IMR-90 (cell line): Measurements from ENCODE around the gene C19orf85. TPM values are rescaled to one million over a fixed set of nuclear protein-coding genes. Genes with fewer than 3 reads are reported as not detected.

ENCODE experiments used
- ATAC-seq: fragments of 200-7000 bp; cut with Tn5 transposase; 2 replicates; pipeline ENCODE4 v1.9.1; 2020; ENCODE audit warnings: low read depth, mild to moderate bottlenecking, moderate library complexity
- BruUV-seq: library from RNA; stranded (reverse); fragments of 400-500 nt; replicated peaks from 2 replicates; lab custom pipeline; 2021; lab: Mats Ljungman, UMichigan
- CTCF ChIA-PET: fragments of 300-600 bp; formaldehyde crosslinking; extraction: SDS; loops from one replicate; lab custom pipeline; 2021; ENCODE audit warnings: antibody characterized with exemption; lab: Yijun Ruan, JAX
- POLR2A ChIA-PET: fragments of 300-600 bp; sonication (Branson Sonifier 250); formaldehyde crosslinking; loops from one replicate; lab custom pipeline; 2022; ENCODE audit warnings: antibody characterized with exemption; ENCODE audit not compliant: unreplicated experiment; lab: Charles Lee
- DNase-seq: peaks from one replicate; pipeline ENCODE4 v3.0.0; 2013
- H2AFZ ChIP-seq: replicated peaks from 2 replicates; pipeline ENCODE3; 2013; ENCODE audit warnings: low read length, mild to moderate bottlenecking; ENCODE audit not compliant: poor library complexity
- H2AK5ac ChIP-seq: 2 replicates; pipeline ENCODE4 v1.6.1; 2013; ENCODE audit warnings: low read depth, low read length, inconsistent platforms
- H2AK9ac ChIP-seq: replicated peaks from 2 replicates; pipeline ENCODE3; 2013; ENCODE audit warnings: mild to moderate bottlenecking, low read depth, low read length, moderate library complexity; ENCODE audit not compliant: poor library complexity
- H2BK120ac ChIP-seq: 2 replicates; pipeline ENCODE4 v1.6.1; 2013; ENCODE audit warnings: low read depth, low read length, inconsistent platforms
- H2BK15ac ChIP-seq: 3 replicates; pipeline ENCODE4 v1.6.1; 2013; ENCODE audit warnings: low read depth, low read length, inconsistent platforms
- H2BK20ac ChIP-seq: 2 replicates; pipeline ENCODE4 v1.6.1; 2013; ENCODE audit warnings: low read depth, mild to moderate bottlenecking, inconsistent platforms, low read length, moderate library complexity
- H2BK5ac ChIP-seq: 2 replicates; pipeline ENCODE4 v1.6.1; 2013; ENCODE audit warnings: mild to moderate bottlenecking, low read depth, low read length, inconsistent platforms; ENCODE audit not compliant: poor library complexity, severe bottlenecking
- H3K14ac ChIP-seq: replicated peaks from 2 replicates; pipeline ENCODE4 v1.6.1; 2013; ENCODE audit warnings: low read depth, low read length, inconsistent platforms
- H3K18ac ChIP-seq: 2 replicates; pipeline ENCODE4 v1.6.1; 2013; ENCODE audit warnings: low read depth, low read length, control low read depth
- H3K23ac ChIP-seq: 2 replicates; pipeline ENCODE4 v1.6.1; 2013; ENCODE audit warnings: low read depth, low read length, inconsistent platforms
- H3K27ac ChIP-seq: 2 replicates; pipeline ENCODE4 v1.5.1; 2013; ENCODE audit warnings: mild to moderate bottlenecking, control low read depth, low read length; ENCODE audit not compliant: insufficient read depth
- H3K27me3 ChIP-seq: 2 replicates; pipeline ENCODE4 v1.6.1; 2013; ENCODE audit warnings: low read length; ENCODE audit not compliant: control insufficient read depth, insufficient read depth
- H3K36me3 ChIP-seq: 2 replicates; pipeline ENCODE4 v1.6.1; 2013; ENCODE audit warnings: low read length, mixed read lengths; ENCODE audit not compliant: control insufficient read depth, insufficient read depth
- H3K4ac ChIP-seq: 2 replicates; pipeline ENCODE4 v1.6.1; 2013; ENCODE audit warnings: low read depth, low read length, inconsistent platforms
- H3K4me1 ChIP-seq: 2 replicates; pipeline ENCODE4 v1.6.1; 2013; ENCODE audit warnings: low read length, mixed read lengths; ENCODE audit not compliant: control insufficient read depth, insufficient read depth
- H3K4me2 ChIP-seq: 2 replicates; pipeline ENCODE4 v1.6.1; 2013; ENCODE audit warnings: low read depth, mild to moderate bottlenecking, control low read depth, low read length, moderate library complexity
- H3K4me3 ChIP-seq: 2 replicates; pipeline ENCODE4 v1.5.1; 2013; ENCODE audit warnings: low read depth, mild to moderate bottlenecking, control low read depth, low read length, moderate library complexity; ENCODE audit not compliant: insufficient read depth
- H3K56ac ChIP-seq: 2 replicates; pipeline ENCODE4 v1.6.1; 2013; ENCODE audit warnings: low read length, inconsistent platforms; ENCODE audit not compliant: insufficient read depth; ENCODE audit errors: extremely low read depth
- H3K79me1 ChIP-seq, 2 experiments: 2 replicates each; pipeline ENCODE4 v1.6.1; 2013; ENCODE audit warnings: low read length in 2 of 2, inconsistent platforms in 1 of 2, low read depth in 1 of 2
- H3K9ac ChIP-seq: 2 replicates; pipeline ENCODE4 v1.6.1; 2013; ENCODE audit warnings: low read depth, low read length, control low read depth
- H3K9me1 ChIP-seq: 2 replicates; pipeline ENCODE4 v1.6.1; 2013; ENCODE audit warnings: low read length, inconsistent platforms; ENCODE audit not compliant: insufficient read depth
- H3K9me3 ChIP-seq: 2 replicates; pipeline ENCODE4 v1.6.1; 2013; ENCODE audit warnings: low read length; ENCODE audit not compliant: control insufficient read depth, insufficient read depth
- H4K20me1 ChIP-seq: 2 replicates; pipeline ENCODE4 v1.6.1; 2013; ENCODE audit warnings: low read length, inconsistent platforms; ENCODE audit not compliant: insufficient read depth
- H4K5ac ChIP-seq: 2 replicates; pipeline ENCODE4 v1.6.1; 2013; ENCODE audit warnings: mild to moderate bottlenecking, low read depth, low read length, control low read depth
- H4K8ac ChIP-seq, 2 experiments: 2 replicates each; pipeline ENCODE4 v1.6.1; 2013; ENCODE audit warnings: low read depth in 2 of 2, low read length in 2 of 2, control low read depth in 1 of 2, inconsistent platforms in 1 of 2
- H4K91ac ChIP-seq: 2 replicates; pipeline ENCODE4 v1.6.1; 2013; ENCODE audit warnings: low read depth, low read length, inconsistent platforms; ENCODE audit not compliant: insufficient read depth
- BHLHE40 ChIP-seq: fragments of 150-350 bp; IDR thresholded peaks from 2 replicates; pipeline ENCODE4 v1.6.1; 2016; ENCODE audit warnings: mild to moderate bottlenecking, low read depth, low read length
- CEBPB ChIP-seq: IDR thresholded peaks from 2 replicates; pipeline ENCODE4 v1.6.1; 2012; ENCODE audit warnings: low read depth, low read length, improper control_type of control experiment
- CHD1 ChIP-seq: IDR thresholded peaks from 2 replicates; pipeline ENCODE4 v1.6.1; 2012; ENCODE audit warnings: low read depth, low read length, improper control_type of control experiment
- CTCF ChIP-seq: conservative IDR thresholded peaks from 2 replicates; pipeline ENCODE4 v1.5.1; 2012; ENCODE audit warnings: mild to moderate bottlenecking, low read depth, low read length, improper control_type of control experiment
- ELK1 ChIP-seq: fragments of 150-350 bp; IDR thresholded peaks from 2 replicates; pipeline ENCODE4 v1.6.1; 2016; ENCODE audit warnings: low read depth, mild to moderate bottlenecking, low read length, moderate library complexity, borderline replicate concordance
- FOS ChIP-seq: fragments of 150-350 bp; IDR thresholded peaks from 2 replicates; pipeline ENCODE4 v1.6.1; 2016; ENCODE audit warnings: low read depth, low read length
- MAZ ChIP-seq: IDR thresholded peaks from 2 replicates; pipeline ENCODE4 v1.6.1; 2012; ENCODE audit warnings: low read depth, mild to moderate bottlenecking, low read length, improper control_type of control experiment, moderate library complexity, borderline replicate concordance
- MXI1 ChIP-seq: IDR thresholded peaks from 2 replicates; pipeline ENCODE4 v1.6.1; 2012; ENCODE audit warnings: low read depth, mild to moderate bottlenecking, low read length, moderate library complexity, borderline replicate concordance
- NFE2L2 ChIP-seq: fragments of 150-350 bp; IDR thresholded peaks from 2 replicates; pipeline ENCODE4 v1.6.1; 2016; ENCODE audit warnings: low read depth, mild to moderate bottlenecking, low read length
- POLR2A ChIP-seq: IDR thresholded peaks from 2 replicates; pipeline ENCODE4 v1.6.1; 2012; ENCODE audit warnings: mild to moderate bottlenecking, low read depth, low read length
- RAD21 ChIP-seq: IDR thresholded peaks from 2 replicates; pipeline ENCODE4 v1.6.1; 2012; ENCODE audit warnings: low read length, improper control_type of control experiment
- RFX5 ChIP-seq: IDR thresholded peaks from 2 replicates; pipeline ENCODE4 v1.8.0; 2012; ENCODE audit warnings: low read depth, mild to moderate bottlenecking, low read length, moderate library complexity
- SMC3 ChIP-seq: fragments of 150-350 bp; IDR thresholded peaks from 2 replicates; pipeline ENCODE4 v1.6.1; 2016; ENCODE audit warnings: low read depth, mild to moderate bottlenecking, antibody characterized with exemption, low read length, moderate library complexity
- USF2 ChIP-seq: fragments of 150-350 bp; IDR thresholded peaks from 2 replicates; pipeline ENCODE4 v1.6.1; 2017; ENCODE audit warnings: mild to moderate bottlenecking, antibody characterized with exemption, low read length, low read depth
- WGBS, 2 experiments: methylation state at CpG; one replicate each; pipeline versions ENCODE4 v1.1.5 to v1.1.7; 2013; ENCODE audit warnings: missing lambda C conversion rate in 2 of 2; ENCODE audit not compliant: insufficient read length in 1 of 2; ENCODE audit errors: extremely low coverage in 2 of 2; 5-methylcytosine and 5-hydroxymethylcytosine counted together
- dilution Hi-C: fragments of 300-500 bp; cut with HindIII; formaldehyde crosslinking; loops from one replicate; pipeline ENCODE4 v1.14.3; 2018; ENCODE audit warnings: low sequenced_read_pairs; ENCODE audit not compliant: unreplicated experiment
- in situ Hi-C: fragments of 300-500 bp; cut with MboI; formaldehyde crosslinking; loops from 3 replicates; pipeline ENCODE4 v1.14.3; 2019; ENCODE audit warnings: low sequenced_read_pairs, inconsistent platforms, mixed read lengths
- intact Hi-C: fragments of 100-400 bp; cut with micrococcal nuclease; formaldehyde crosslinking; loops from 2 replicates; pipeline ENCODE4 v1.10.0; 2022
- polyA plus RNA-seq, 3 experiments: library from polyadenylated mRNA; depleted of rRNA; stranded (reverse); fragments of >200 nt; gene quantifications; 2 replicates each; pipeline ENCODE4 v1.2.3, GENCODE V29; 2012; ENCODE audit warnings: low replicate concordance in 1 of 3
- total RNA-seq: library from RNA; depleted of rRNA; stranded (reverse); fragments of >200 nt; gene quantifications from 2 replicates; pipeline ENCODE4 v1.2.3, GENCODE V29; 2012

The C19orf85 gene
- total and polyA plus RNA-seq, 2 of the 4 experiments (the other 2 are of a cell fraction), result not detected

- peak overlapping the region; percentile 83 to 90 for H4K8ac ChIP-seq
- no peaks in the 10 kb centered on the region for H3K27me3 ChIP-seq
- peak overlapping the region; percentile 81 for H4K5ac ChIP-seq
- no peak for DNase-seq
- no peak overlapping the region; the same call in 1 of the 2 replicates for H3K56ac ChIP-seq
- in situ Hi-C loops (loop anchor here (25.0 kb wide), 1 partner anchor 1023 kb away; the partner anchor contains the start of genes CDC42EP5 and LENG9), intact Hi-C loops (no loop called here), dilution Hi-C loops (no loop called here)
- H2AK5ac ChIP-seq, result peak overlapping the region; percentile 85
- H3K4ac ChIP-seq, result peak overlapping the region; percentile 96
- peak overlapping the region; percentile 93 for H2AFZ ChIP-seq
- H3K36me3 ChIP-seq, result peaks cover 12% of the 10 kb centered on the region; the same call in 1 of the 2 replicates
- H3K23ac ChIP-seq, result peak overlapping the region; percentile 94; the same call in 1 of the 2 replicates
- ATAC-seq, result no peak
- H2BK120ac ChIP-seq, result peak overlapping the region; percentile 41; the same call in 1 of the 2 replicates
- H4K20me1 ChIP-seq, result 0 out of 2 replicates have a peak, but pooled peaks cover 4% of the 10 kb centered on the region
- WGBS, 2 experiments, result 3% methylated on average over 4 of the region's 18 CpGs; no CpG with 5 or more reads in 1 of the 2 experiments
- peaks cover 5 to 36% of the 10 kb centered on the region in 2 experiments for H3K79me1 ChIP-seq
- CTCF ChIA-PET, result interaction anchor here (0.7 to 1.0 kb wide), 2 partner anchors 18 kb away, joined by 4 to 6 read pairs; no protein-coding TSS in a partner anchor
- POLR2A ChIA-PET, result interaction anchor here (2.2 kb wide), 1 partner anchor 9 kb away, joined by 8 read pairs; the partner anchor contains the start of gene ZNF628
- peak overlapping the region; percentile 84 for H3K9ac ChIP-seq
- H4K91ac ChIP-seq, result peak overlapping the region; percentile 83
- BruUV-seq, result no TSS peak
- H2BK20ac ChIP-seq, result no peak overlapping the region
- peak overlapping the region; percentile 68 for H2BK5ac ChIP-seq
- peak overlapping the region; percentile 14; the same call in 1 of the 2 replicates for H3K18ac ChIP-seq
- peaks cover 30% of the 10 kb centered on the region for H3K4me1 ChIP-seq
- H3K9me1 ChIP-seq, result 0 out of 2 replicates have a peak, but pooled peaks cover 4% of the 10 kb centered on the region
- 0 out of 3 replicates have a peak overlapping the region, but pooled peaks have one; percentile 38 for H2BK15ac ChIP-seq
- H3K9me3 ChIP-seq, result no peaks in the 10 kb centered on the region
- peak overlapping the region; percentile 99 for H2AK9ac ChIP-seq
- H3K4me3 ChIP-seq, result peak overlapping the region; percentile 80
- peak overlapping the region; percentile 89 for H3K27ac ChIP-seq
- H3K14ac ChIP-seq, result peak overlapping the region; percentile 98
- peak overlapping the region; percentile 91 for H3K4me2 ChIP-seq
- no peak for TF ChIP-seq SMC3
- no peak for TF ChIP-seq MXI1
- TF ChIP-seq CHD1, result no peak
- TF ChIP-seq BHLHE40, result no peak
- no peak for TF ChIP-seq RAD21
- no peak for TF ChIP-seq FOS
- TF ChIP-seq ELK1, result no peak
- TF ChIP-seq NFE2L2, result no peak
- TF ChIP-seq MAZ, result no peak
- TF ChIP-seq CEBPB, result no peak
- TF ChIP-seq POLR2A, result no peak
- TF ChIP-seq RFX5, result no peak
- TF ChIP-seq USF2, result no peak
- no peak for TF ChIP-seq CTCF
These were observed 21.0 kb upstream of the C19orf85 start for GRCh38 chr19:55485439-55486011.
